Measurements from ENCODE around the gene MAB21L4. TPM values are rescaled to one million over a fixed set of nuclear protein-coding genes. Genes with fewer than 3 reads are reported as not detected.

MAB21L4 gene
- total RNA-seq, 2 experiments from 2014 or later: not detected

GRCh38 chr2:240896871-240897692 is 1.1 kb upstream of the MAB21L4 start:
- BruUV-seq (replicated peaks): no TSS peak
- Histone ChIP-seq H3K36me3 (ENCODE audit: insufficient read depth, low read length) (no peaks in the 10 kb centered on the region), H3K27ac (ENCODE audit: low read depth, low read length, poor library complexity, severe bottlenecking) (no peak overlapping the region), H3K9me3 (ENCODE audit: low read length) (no peaks in the 10 kb centered on the region), H4K20me1 (ENCODE audit: insufficient read depth, low read length) (no peaks in the 10 kb centered on the region), H3K4me2 (ENCODE audit: low read length) (no peak overlapping the region), H3K4me1 (ENCODE audit: insufficient read depth, low read length, poor library complexity, severe bottlenecking) (no peaks in the 10 kb centered on the region), H3K9me2 (ENCODE audit: insufficient read depth, low read length) (no peaks in the 10 kb centered on the region), H3K4me3 (ENCODE audit: low read depth, low read length, poor library complexity, severe bottlenecking) (no peak overlapping the region), H3K79me2 (ENCODE audit: insufficient read depth, low read depth, low read length) (no peaks in the 10 kb centered on the region), H2AFZ (ENCODE audit: low read length) (no peak overlapping the region)
- no peak for DNase-seq (ENCODE audit: low spot score)
- ChIA-PET CTCF (ENCODE audit: unreplicated experiment) (no interaction called here), POLR2A (no interaction called here)
- TF ChIP-seq CTCF (conservative IDR thresholded peaks at IDR 0.05; ENCODE audit: low read length) (no peak), EZH2phosphoT487 (IDR thresholded peaks at IDR 0.05; ENCODE audit: borderline replicate concordance, low read depth, low read length) (no peak)
- intact Hi-C loops (cut with micrococcal nuclease; ENCODE audit: unreplicated experiment): no loop called here

- ChIA-PET POLR2A (no interaction called here), CTCF (ENCODE audit: unreplicated experiment) (no interaction called here)
- no TSS peak for BruUV-seq (replicated peaks)
- no peaks in the 10 kb centered on the region for H3K79me2 ChIP-seq (ENCODE audit: insufficient read depth, low read depth, low read length)
- no peak overlapping the region for H3K27ac ChIP-seq (ENCODE audit: low read depth, low read length, poor library complexity, severe bottlenecking)
- no peak overlapping the region for H3K4me2 ChIP-seq (ENCODE audit: low read length)
- H3K4me1 ChIP-seq (ENCODE audit: insufficient read depth, low read length, poor library complexity, severe bottlenecking): no peaks in the 10 kb centered on the region
- H3K9me3 ChIP-seq (ENCODE audit: low read length): no peaks in the 10 kb centered on the region
- DNase-seq (ENCODE audit: low spot score): no peak
- TF ChIP-seq CTCF (conservative IDR thresholded peaks at IDR 0.05; ENCODE audit: low read length) (no peak), EZH2phosphoT487 (IDR thresholded peaks at IDR 0.05; ENCODE audit: borderline replicate concordance, low read depth, low read length) (no peak)
- H4K20me1 ChIP-seq (ENCODE audit: insufficient read depth, low read length): no peaks in the 10 kb centered on the region
- H2AFZ ChIP-seq (ENCODE audit: low read length): no peak overlapping the region
- intact Hi-C loops (cut with micrococcal nuclease; ENCODE audit: unreplicated experiment): no loop called here
- H3K4me3 ChIP-seq (ENCODE audit: low read depth, low read length, poor library complexity, severe bottlenecking): no peak overlapping the region
- no peaks in the 10 kb centered on the region for H3K36me3 ChIP-seq (ENCODE audit: insufficient read depth, low read length)
- no peaks in the 10 kb centered on the region for H3K9me2 ChIP-seq (ENCODE audit: insufficient read depth, low read length)
Observed at GRCh38 chr2:240896394-240896793, 438 bp upstream of the MAB21L4 start.

- ChIA-PET POLR2A (no interaction called here), CTCF (ENCODE audit: unreplicated experiment) (no interaction called here)
- H2AFZ ChIP-seq (ENCODE audit: low read length): no peak overlapping the region
- intact Hi-C loops (cut with micrococcal nuclease; ENCODE audit: unreplicated experiment): no loop called here
- H3K9me3 ChIP-seq (ENCODE audit: low read length): no peaks in the 10 kb centered on the region
- no TSS peak for BruUV-seq (replicated peaks)
- no peak overlapping the region for H3K4me3 ChIP-seq (ENCODE audit: low read depth, low read length, poor library complexity, severe bottlenecking)
- no peaks in the 10 kb centered on the region for H3K4me1 ChIP-seq (ENCODE audit: insufficient read depth, low read length, poor library complexity, severe bottlenecking)
- TF ChIP-seq EZH2phosphoT487 (IDR thresholded peaks at IDR 0.05; ENCODE audit: borderline replicate concordance, low read depth, low read length) (no peak), CTCF (conservative IDR thresholded peaks at IDR 0.05; ENCODE audit: low read length) (no peak)
- H3K4me2 ChIP-seq (ENCODE audit: low read length): no peak overlapping the region
- no peaks in the 10 kb centered on the region for H3K36me3 ChIP-seq (ENCODE audit: insufficient read depth, low read length)
- H3K27ac ChIP-seq (ENCODE audit: low read depth, low read length, poor library complexity, severe bottlenecking): no peak overlapping the region
- H3K79me2 ChIP-seq (ENCODE audit: insufficient read depth, low read depth, low read length): no peaks in the 10 kb centered on the region
- H4K20me1 ChIP-seq (ENCODE audit: insufficient read depth, low read length): no peaks in the 10 kb centered on the region
- no peak for DNase-seq (ENCODE audit: low spot score)
- H3K9me2 ChIP-seq (ENCODE audit: insufficient read depth, low read length): no peaks in the 10 kb centered on the region
Observed at GRCh38 chr2:240894836-240895558, 959 bp downstream of the MAB21L4 start.

Measured in OCI-LY7 (cell line).